ENCODE measurements around the gene FAM43B.

Gene FAM43B

GRCh38 chr1:20584890-20585289 is 32.5 kb downstream of the FAM43B start:
- TF ChIP-seq ZFX (IDR thresholded peaks at IDR 0.05; ENCODE audit: borderline replicate concordance) (no peak), CTCF (IDR thresholded peaks at IDR 0.05) (no peak)
- H3K27ac ChIP-seq, result no peak overlapping the region

- no peak overlapping the region for H3K27ac ChIP-seq
Measured at GRCh38 chr1:20586953-20587660, 34.7 kb downstream of the FAM43B start.

GRCh38 chr1:20587661-20588053 is 35.3 kb downstream of the FAM43B start:
- H3K27ac ChIP-seq, result no peak overlapping the region
- TF ChIP-seq ZFX (IDR thresholded peaks at IDR 0.05; ENCODE audit: borderline replicate concordance), result no peak
- no peak for TF ChIP-seq CTCF (IDR thresholded peaks at IDR 0.05)

More at GRCh38 chr1:20586953-20587660, 34.7 kb downstream of the FAM43B start:
- TF ChIP-seq CTCF (IDR thresholded peaks at IDR 0.05) (no peak), ZFX (IDR thresholded peaks at IDR 0.05; ENCODE audit: borderline replicate concordance) (no peak)

- H3K27ac ChIP-seq, result no peak within 1 kb of the TSS
- TF ChIP-seq ZFX (IDR thresholded peaks at IDR 0.05; ENCODE audit: borderline replicate concordance) (no peak), CTCF (IDR thresholded peaks at IDR 0.05) (no peak)
Measured at GRCh38 chr1:20588634-20589225, 36.4 kb downstream of the FAM43B start, which contains the start of gene CDA. Gene CDA, plus strand, starts transcription at chr1:20589097. Its CDS starts 33 bp downstream, at chr1:20589130.

- H3K27ac ChIP-seq, result no peak overlapping the region
- TF ChIP-seq ZFX (IDR thresholded peaks at IDR 0.05; ENCODE audit: borderline replicate concordance) (no peak), CTCF (IDR thresholded peaks at IDR 0.05) (no peak)
Measured at GRCh38 chr1:20589331-20590278, 37.2 kb downstream of the FAM43B start.

GRCh38 chr1:20590306-20590777 is 38.0 kb downstream of the FAM43B start:
- TF ChIP-seq ZFX (IDR thresholded peaks at IDR 0.05; ENCODE audit: borderline replicate concordance) (no peak), CTCF (IDR thresholded peaks at IDR 0.05) (no peak)
- H3K27ac ChIP-seq, result no peak overlapping the region

All from 22Rv1 (cell line).